Mucosa of rectum (tissue), 2 donors: ENCODE results near the gene NCR3LG1.

Experiments
- H3K27ac ChIP-seq, 2 donors: one replicate each; pipeline ENCODE4 v1.7.0; 2013; ENCODE audit warnings: inconsistent platforms in 2 of 2, low read depth in 2 of 2, low read length in 2 of 2
- H3K27me3 ChIP-seq, 2 donors: one replicate each; pipeline ENCODE4 v1.7.0; 2013; ENCODE audit warnings: low read length in 2 of 2; ENCODE audit not compliant: control insufficient read depth in 2 of 2, insufficient read depth in 2 of 2
- H3K36me3 ChIP-seq, 2 donors: one replicate each; pipeline ENCODE4 v1.7.0; 2013; ENCODE audit warnings: low read length in 2 of 2; ENCODE audit not compliant: control insufficient read depth in 2 of 2, insufficient read depth in 2 of 2
- H3K4me1 ChIP-seq, 2 donors: one replicate each; pipeline ENCODE4 v1.7.0; 2013; ENCODE audit warnings: low read length in 2 of 2, mild to moderate bottlenecking in 1 of 2; ENCODE audit not compliant: control insufficient read depth in 2 of 2, insufficient read depth in 2 of 2
- H3K4me3 ChIP-seq, 2 donors: one replicate each; pipeline ENCODE4 v1.7.0; 2013; ENCODE audit warnings: low read length in 2 of 2
- H3K9ac ChIP-seq, 2 donors: one replicate each; pipeline ENCODE4 v1.7.0; 2013; ENCODE audit warnings: low read length in 2 of 2, low read depth in 1 of 2, mild to moderate bottlenecking in 1 of 2
- H3K9me3 ChIP-seq, 2 donors: one replicate each; pipeline ENCODE4 v1.7.0; 2013; ENCODE audit warnings: low read length in 2 of 2; ENCODE audit not compliant: control insufficient read depth in 2 of 2
- donor health status: healthy.
- donor health status: Normal muscosa, but diverticular disease.

The NCR3LG1 gene

DNA sequence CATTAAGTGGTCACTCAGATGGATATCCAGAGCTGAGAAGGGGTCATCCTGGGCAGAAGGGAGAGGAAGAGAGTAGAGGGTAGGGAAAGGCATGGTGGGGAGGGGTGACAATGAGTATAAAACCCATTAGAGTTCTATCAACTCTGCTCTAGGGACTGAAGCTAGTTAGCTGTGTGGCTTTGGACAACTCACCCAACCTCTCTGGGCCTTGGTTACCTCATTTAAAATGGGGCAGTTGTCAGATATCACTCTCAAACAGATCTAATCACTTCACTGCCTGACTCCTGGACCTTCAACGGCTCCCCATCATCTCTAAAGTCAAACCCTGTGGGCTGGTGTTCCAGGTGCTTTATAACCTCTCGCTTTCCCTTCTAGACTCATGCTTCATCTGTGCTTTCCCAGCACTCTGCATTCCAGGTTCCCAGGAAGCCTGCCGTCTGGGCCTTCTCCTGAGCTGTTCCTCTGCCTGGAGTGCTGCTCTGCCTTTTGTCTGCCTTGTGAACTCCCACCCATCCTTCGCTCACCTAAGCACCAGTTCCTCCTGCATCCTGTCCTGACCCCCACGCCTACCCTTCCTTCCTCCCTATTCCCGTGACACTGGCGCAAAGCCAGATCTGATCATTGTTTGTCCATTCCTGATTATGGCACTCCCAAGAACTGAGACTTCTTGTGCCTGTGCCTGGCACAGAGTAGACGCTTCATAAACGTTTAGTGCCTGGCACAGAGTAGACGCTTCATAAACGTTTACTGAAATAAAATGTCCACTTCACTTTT is 59.2 kb downstream of the NCR3LG1 start:
- no peak overlapping the region for H3K9ac ChIP-seq
- H3K9me3 ChIP-seq: no peaks in the 10 kb centered on the region
- H3K27me3 ChIP-seq: peaks cover 0 to 2% of the 10 kb centered on the region in 2 donors
- H3K36me3 ChIP-seq: no peaks in the 10 kb centered on the region
- peaks cover 9 to 22% of the 10 kb centered on the region in 2 donors for H3K4me1 ChIP-seq
- H3K4me3 ChIP-seq: no peak overlapping the region
- peak overlapping the region in 1 of 2 donors; percentile 31 for H3K27ac ChIP-seq

DNA sequence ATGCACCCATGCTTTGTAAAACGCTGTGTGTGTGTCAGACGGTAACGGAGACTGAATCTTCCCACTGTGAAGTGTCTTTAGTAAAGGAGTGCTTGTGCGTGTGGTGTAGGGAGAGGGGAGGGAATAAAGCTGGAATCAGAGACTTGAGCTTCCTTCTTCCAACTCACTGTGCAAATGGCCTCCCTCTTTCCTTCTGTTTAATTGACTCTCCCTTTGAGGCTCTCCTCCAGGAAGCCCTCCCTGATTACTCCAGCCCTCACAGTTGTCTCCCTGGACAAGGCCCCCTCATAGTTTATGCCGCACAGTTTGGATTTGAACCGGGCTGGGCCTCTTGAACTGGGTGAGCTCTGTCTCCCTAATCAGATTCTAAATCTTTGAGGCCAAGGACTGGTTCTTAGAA is 59.8 kb downstream of the NCR3LG1 start:
- peak overlapping the region in 1 of 2 donors; percentile 31 for H3K27ac ChIP-seq
- H3K9ac ChIP-seq: no peak overlapping the region
- H3K36me3 ChIP-seq: no peaks in the 10 kb centered on the region
- peaks cover 7 to 18% of the 10 kb centered on the region in 2 donors for H3K4me1 ChIP-seq
- H3K4me3 ChIP-seq: no peak overlapping the region
- H3K27me3 ChIP-seq: peaks cover 0 to 2% of the 10 kb centered on the region in 2 donors
- H3K9me3 ChIP-seq: no peaks in the 10 kb centered on the region

GRCh38 chr11:17412488-17413180 is 61.0 kb downstream of the NCR3LG1 start:
- no peaks in the 10 kb centered on the region for H3K36me3 ChIP-seq
- peaks cover 0 to 2% of the 10 kb centered on the region in 2 donors for H3K27me3 ChIP-seq
- no peak overlapping the region for H3K27ac ChIP-seq

GRCh38 chr11:17413414-17414316 is 62.1 kb downstream of the NCR3LG1 start:
- H3K9me3 ChIP-seq: no peaks in the 10 kb centered on the region
- no peaks in the 10 kb centered on the region for H3K36me3 ChIP-seq
- H3K9ac ChIP-seq: no peak overlapping the region
- peaks cover 7 to 17% of the 10 kb centered on the region in 2 donors for H3K4me1 ChIP-seq
- peak overlapping the region in 1 of 2 donors; percentile 35 for H3K27ac ChIP-seq
- no peak overlapping the region for H3K4me3 ChIP-seq
- H3K27me3 ChIP-seq: peaks cover 0 to 2% of the 10 kb centered on the region in 2 donors

More at GRCh38 chr11:17412488-17413180, 61.0 kb downstream of the NCR3LG1 start:
- H3K9ac ChIP-seq: no peak overlapping the region
- H3K9me3 ChIP-seq: no peaks in the 10 kb centered on the region
- H3K4me1 ChIP-seq: peaks cover 7 to 17% of the 10 kb centered on the region in 2 donors
- no peak overlapping the region for H3K4me3 ChIP-seq

- Histone ChIP-seq H3K9ac (no peak overlapping the region), H3K27ac (peak overlapping the region in 1 of 2 donors; percentile 35)
These were observed 62.7 kb downstream of the NCR3LG1 start for GRCh38 chr11:17414317-17414737.

DNA sequence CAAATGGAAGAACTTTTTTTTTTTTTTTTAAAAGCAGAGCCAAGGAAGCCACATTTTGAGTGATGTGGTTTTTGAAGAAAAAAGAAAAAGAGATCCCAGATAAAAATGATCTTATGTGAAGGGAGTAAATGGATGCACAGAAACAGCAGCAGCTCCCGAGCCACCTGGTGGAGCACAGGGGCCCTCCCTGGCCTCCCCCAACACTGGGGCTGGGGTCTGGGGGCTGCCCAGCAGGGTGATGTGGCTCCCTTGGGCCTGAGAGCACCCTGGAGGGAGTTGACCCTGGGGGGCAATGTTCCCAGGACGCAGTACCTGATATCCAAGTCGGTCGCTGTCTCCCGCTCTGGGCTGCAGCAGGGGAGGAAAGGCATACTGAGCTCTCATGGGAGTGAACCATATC is 63.4 kb downstream of the NCR3LG1 start:
- no peak overlapping the region for H3K4me3 ChIP-seq
- H3K27me3 ChIP-seq: peaks cover 0 to 6% of the 10 kb centered on the region in 2 donors
- no peak overlapping the region for H3K27ac ChIP-seq
- H3K9ac ChIP-seq: no peak overlapping the region
- H3K9me3 ChIP-seq: no peaks in the 10 kb centered on the region
- peaks cover 7 to 17% of the 10 kb centered on the region in 2 donors for H3K4me1 ChIP-seq
- H3K36me3 ChIP-seq: no peaks in the 10 kb centered on the region

More at GRCh38 chr11:17414317-17414737, 62.7 kb downstream of the NCR3LG1 start:
- no peaks in the 10 kb centered on the region for H3K9me3 ChIP-seq
- peaks cover 7 to 17% of the 10 kb centered on the region in 2 donors for H3K4me1 ChIP-seq
- no peaks in the 10 kb centered on the region for H3K36me3 ChIP-seq
- H3K4me3 ChIP-seq: no peak overlapping the region
- peaks cover 0 to 2% of the 10 kb centered on the region in 2 donors for H3K27me3 ChIP-seq

GRCh38 chr11:17415523-17416104 is 64.0 kb downstream of the NCR3LG1 start:
- Histone ChIP-seq H3K9ac (no peak overlapping the region), H3K9me3 (no peaks in the 10 kb centered on the region), H3K27me3 (peaks cover 0 to 8% of the 10 kb centered on the region in 2 donors), H3K4me1 (peaks cover 7 to 17% of the 10 kb centered on the region in 2 donors), H3K4me3 (no peak overlapping the region), H3K36me3 (no peaks in the 10 kb centered on the region), H3K27ac (no peak overlapping the region)

DNA sequence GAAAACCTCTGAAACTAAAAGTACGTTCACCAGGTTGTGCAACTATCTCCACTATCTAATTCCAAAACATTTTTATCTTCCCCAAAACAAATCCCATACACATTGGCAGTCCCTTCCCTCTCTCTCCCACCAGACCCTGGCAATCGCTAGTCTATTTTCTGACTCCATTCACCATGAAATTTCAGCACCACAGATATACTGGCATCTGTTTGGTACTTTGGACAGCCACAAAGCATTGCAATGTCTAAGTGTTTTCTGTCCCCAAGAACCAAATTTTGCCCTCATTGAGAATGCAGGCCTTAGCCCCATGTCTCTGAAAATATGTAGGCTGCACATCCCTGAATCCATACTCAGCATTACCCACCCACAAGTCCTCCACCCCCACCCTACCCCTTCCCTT is 64.9 kb downstream of the NCR3LG1 start:
- peaks cover 0 to 8% of the 10 kb centered on the region in 2 donors for H3K27me3 ChIP-seq
- H3K4me3 ChIP-seq: no peak overlapping the region
- no peaks in the 10 kb centered on the region for H3K9me3 ChIP-seq
- H3K36me3 ChIP-seq: no peaks in the 10 kb centered on the region
- H3K4me1 ChIP-seq: peaks cover 4 to 13% of the 10 kb centered on the region in 2 donors
- no peak overlapping the region for H3K27ac ChIP-seq
- H3K9ac ChIP-seq: no peak overlapping the region

DNA sequence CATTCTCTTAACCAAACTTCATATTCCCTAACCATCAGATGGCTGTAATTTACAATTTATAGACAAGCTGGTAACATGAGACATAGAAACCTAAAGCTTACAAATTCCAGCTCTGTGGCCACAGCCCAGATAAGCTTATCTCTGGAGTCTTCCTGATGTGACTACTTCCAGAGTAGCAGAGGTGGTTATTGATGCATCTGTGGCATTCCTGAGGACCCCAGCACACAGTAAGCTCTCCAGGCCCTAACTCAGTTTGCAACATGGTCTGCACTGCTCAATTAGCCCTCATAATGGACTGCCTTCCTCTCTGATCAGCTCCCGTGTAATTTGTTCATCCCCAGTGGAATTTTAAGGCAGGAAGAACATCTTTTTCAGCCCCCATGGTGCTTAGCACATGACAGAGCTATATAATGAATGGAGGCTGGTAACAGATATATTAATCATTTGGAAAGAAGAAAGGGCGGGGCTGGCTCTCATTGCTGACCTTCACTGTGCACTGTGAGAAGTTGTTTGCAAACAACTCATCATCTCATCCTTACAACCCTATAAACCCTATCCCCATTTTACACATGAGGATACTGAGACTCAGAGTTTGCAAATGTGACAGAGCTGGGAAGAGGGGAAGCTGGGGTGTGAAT is 67.0 kb downstream of the NCR3LG1 start:
- Histone ChIP-seq H3K36me3 (no peaks in the 10 kb centered on the region), H3K9me3 (no peaks in the 10 kb centered on the region), H3K4me3 (no peak overlapping the region), H3K9ac (no peak overlapping the region), H3K27ac (no peak overlapping the region), H3K4me1 (peaks cover 0 to 9% of the 10 kb centered on the region in 2 donors), H3K27me3 (peaks cover 0 to 10% of the 10 kb centered on the region in 2 donors)
